ENCODE measurements around the gene OR51B2.

The OR51B2 gene

GRCh38 chr11:5293028-5293427 lies 31.1 kb downstream of the OR51B2 start:
- H3K4me3 ChIP-seq (ENCODE audit: low read depth, low read length), result no peak overlapping the region
- H3K4me1 ChIP-seq, result no peaks in the 10 kb centered on the region
- H3K27me3 ChIP-seq (ENCODE audit: control insufficient read depth, insufficient read depth, low read length), result no peaks in the 10 kb centered on the region
- TF ChIP-seq CTCF (IDR thresholded peaks at IDR 0.05), result no peak
- H3K36me3 ChIP-seq (ENCODE audit: control insufficient read depth, insufficient read depth, low read length), result no peaks in the 10 kb centered on the region
- no peak overlapping the region for H2AFZ ChIP-seq
- H3K9ac ChIP-seq, result no peak overlapping the region
- no peaks in the 10 kb centered on the region for H3K79me2 ChIP-seq
- no peaks in the 10 kb centered on the region for H3K9me3 ChIP-seq (ENCODE audit: control insufficient read depth, low read length)
- no peak overlapping the region for H3K27ac ChIP-seq
- no peak overlapping the region for H3K4me2 ChIP-seq (ENCODE audit: low read length)

GRCh38 chr11:5291207-5291838 lies 32.8 kb downstream of the OR51B2 start:
- Histone ChIP-seq H2AFZ (no peak overlapping the region), H3K4me2 (ENCODE audit: low read length) (no peak overlapping the region), H3K27ac (no peak overlapping the region), H3K36me3 (ENCODE audit: control insufficient read depth, insufficient read depth, low read length) (no peaks in the 10 kb centered on the region), H3K27me3 (ENCODE audit: control insufficient read depth, insufficient read depth, low read length) (no peaks in the 10 kb centered on the region), H3K4me3 (ENCODE audit: low read depth, low read length) (no peak overlapping the region), H3K9ac (no peak overlapping the region), H3K4me1 (no peaks in the 10 kb centered on the region), H3K79me2 (no peaks in the 10 kb centered on the region), H3K9me3 (ENCODE audit: control insufficient read depth, low read length) (no peaks in the 10 kb centered on the region)
- TF ChIP-seq CTCF (IDR thresholded peaks at IDR 0.05), result no peak

DNA sequence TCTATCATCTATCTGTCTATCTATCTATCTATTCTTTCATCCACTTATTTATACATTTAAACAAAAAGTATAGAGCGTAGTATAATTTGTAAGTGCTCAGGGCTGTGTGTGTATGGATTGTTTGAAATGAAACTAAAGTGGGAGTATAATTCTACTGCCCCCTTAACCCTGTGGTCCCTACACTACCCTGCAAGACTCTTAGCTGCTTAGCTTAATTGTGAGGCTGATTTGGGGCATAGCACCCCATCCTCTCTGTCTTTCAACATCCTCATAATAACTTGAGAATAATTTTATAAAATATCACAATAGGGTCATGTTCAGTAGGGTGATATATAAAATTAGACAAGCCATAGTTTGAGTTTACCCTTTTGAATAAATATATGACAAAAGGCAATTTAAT lies 34.0 kb downstream of the OR51B2 start:
- H3K9me3 ChIP-seq (ENCODE audit: control insufficient read depth, low read length), result no peaks in the 10 kb centered on the region
- no peak overlapping the region for H3K4me3 ChIP-seq (ENCODE audit: low read depth, low read length)
- no peak overlapping the region for H3K27ac ChIP-seq
- no peak overlapping the region for H3K9ac ChIP-seq
- H3K27me3 ChIP-seq (ENCODE audit: control insufficient read depth, insufficient read depth, low read length), result no peaks in the 10 kb centered on the region
- no peak overlapping the region for H3K4me2 ChIP-seq (ENCODE audit: low read length)
- no peaks in the 10 kb centered on the region for H3K36me3 ChIP-seq (ENCODE audit: control insufficient read depth, insufficient read depth, low read length)
- no peak overlapping the region for H2AFZ ChIP-seq
- H3K79me2 ChIP-seq, result no peaks in the 10 kb centered on the region
- TF ChIP-seq CTCF (IDR thresholded peaks at IDR 0.05), result no peak
- H3K4me1 ChIP-seq, result no peaks in the 10 kb centered on the region

DNA sequence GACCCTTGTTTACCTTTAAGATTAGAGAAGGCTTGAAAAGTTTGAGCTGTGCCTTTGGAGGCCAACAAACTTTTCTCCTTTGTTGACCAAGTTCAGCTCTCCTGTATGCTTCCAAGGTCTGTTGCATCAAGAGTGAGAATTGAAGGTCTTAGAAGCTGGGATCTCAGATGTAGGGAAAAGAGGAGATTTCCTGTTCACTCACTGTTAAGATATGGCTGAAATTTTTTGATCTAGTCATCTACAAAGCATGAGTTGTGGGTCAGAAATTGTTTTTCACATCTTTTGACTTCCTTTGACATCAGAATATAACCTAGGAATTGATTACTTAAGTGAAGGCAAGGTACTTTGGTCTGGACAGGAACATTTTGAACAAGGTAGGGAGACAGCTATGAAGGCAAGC lies 34.4 kb downstream of the OR51B2 start:
- Histone ChIP-seq H3K4me3 (ENCODE audit: low read depth, low read length) (no peak overlapping the region), H3K9ac (no peak overlapping the region), H3K27ac (no peak overlapping the region), H3K9me3 (ENCODE audit: control insufficient read depth, low read length) (no peaks in the 10 kb centered on the region), H3K79me2 (no peaks in the 10 kb centered on the region), H2AFZ (no peak overlapping the region), H3K4me2 (ENCODE audit: low read length) (no peak overlapping the region), H3K36me3 (ENCODE audit: control insufficient read depth, insufficient read depth, low read length) (no peaks in the 10 kb centered on the region), H3K27me3 (ENCODE audit: control insufficient read depth, insufficient read depth, low read length) (no peaks in the 10 kb centered on the region), H3K4me1 (no peaks in the 10 kb centered on the region)
- TF ChIP-seq CTCF (IDR thresholded peaks at IDR 0.05), result no peak

- TF ChIP-seq CTCF (IDR thresholded peaks at IDR 0.05), result no peak
- no peaks in the 10 kb centered on the region for H3K27me3 ChIP-seq (ENCODE audit: control insufficient read depth, insufficient read depth, low read length)
- no peaks in the 10 kb centered on the region for H3K4me1 ChIP-seq
- no peaks in the 10 kb centered on the region for H3K9me3 ChIP-seq (ENCODE audit: control insufficient read depth, low read length)
- H3K27ac ChIP-seq, result no peak overlapping the region
- no peak overlapping the region for H3K4me3 ChIP-seq (ENCODE audit: low read depth, low read length)
- no peak overlapping the region for H3K9ac ChIP-seq
- H3K4me2 ChIP-seq (ENCODE audit: low read length), result no peak overlapping the region
- no peaks in the 10 kb centered on the region for H3K79me2 ChIP-seq
- H2AFZ ChIP-seq, result no peak overlapping the region
- H3K36me3 ChIP-seq (ENCODE audit: control insufficient read depth, insufficient read depth, low read length), result no peaks in the 10 kb centered on the region
These were observed 35.1 kb downstream of the OR51B2 start for GRCh38 chr11:5288906-5289550.

All from parathyroid adenoma (tissue), 2 donors.